Gastroesophageal sphincter (tissue), 3 donors: Measurements from ENCODE around the gene RANBP3.

Experiments used
- POLR2A ChIP-seq, 2 donors: fragments of 450-650 bp; IDR thresholded peaks; one replicate each; pipeline ENCODE4 v1.6.1; 2017; ENCODE audit warnings: antibody characterized with exemption in 2 of 2, mild to moderate bottlenecking in 2 of 2, moderate library complexity in 1 of 2
- POLR2AphosphoS5 ChIP-seq: sonication (generic); formaldehyde crosslinking; IDR thresholded peaks from one replicate; pipeline ENCODE4 v1.6.1; 2017; ENCODE audit warnings: antibody characterized with exemption
- TF ChIP-seq, protein P1 (sequence below), 4 experiments: fragments of 200-600 bp in 2 of 4; fragments of 450-650 bp in 2 of 4; sonication (generic) in 1 of 4; IDR thresholded peaks; one replicate each; pipeline ENCODE4 v1.5.1; 2017 to 2019; ENCODE audit warnings: antibody characterized with exemption in 4 of 4, mild to moderate bottlenecking in 2 of 4, moderate library complexity in 2 of 4

DNA sequence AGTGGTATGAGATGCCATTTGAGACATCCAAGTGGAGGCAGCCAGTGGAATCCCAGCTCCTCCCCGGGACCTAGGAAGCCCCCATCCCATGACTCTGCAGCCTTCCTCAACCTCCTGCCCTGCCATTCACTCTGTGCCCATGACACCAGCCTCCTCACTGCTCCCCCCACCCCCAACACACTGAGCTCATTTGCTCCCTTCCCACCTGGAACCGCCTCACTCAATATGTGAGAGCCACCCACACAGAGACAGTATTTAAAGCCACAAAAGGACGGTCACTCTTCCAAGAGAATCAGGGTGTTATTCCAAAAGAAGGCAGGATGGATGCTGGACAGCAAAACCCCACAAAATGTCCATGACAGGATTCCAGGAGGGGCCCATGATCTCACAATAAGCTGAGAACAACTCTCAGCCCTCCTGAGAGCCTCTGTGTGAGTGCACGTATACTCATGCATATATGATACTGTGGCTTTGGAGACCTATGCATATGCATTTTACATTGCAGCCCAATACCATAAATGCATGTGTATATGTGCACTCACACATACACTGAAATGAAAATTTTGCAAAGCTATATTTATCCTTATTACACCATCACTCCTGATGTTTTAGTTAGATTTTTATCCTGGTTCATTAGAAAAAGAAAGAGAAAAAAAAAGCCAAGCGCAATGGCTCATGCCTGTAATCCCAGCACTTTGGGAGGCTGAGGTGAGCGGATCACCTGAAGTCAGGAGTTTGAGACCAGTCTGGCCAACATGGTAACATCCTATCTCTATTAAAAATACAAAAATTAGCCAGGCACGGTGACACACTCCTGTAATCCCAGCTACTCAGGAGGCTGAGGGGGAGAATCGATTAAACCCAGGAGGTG lies 10.8 kb upstream of the RANBP3 start:
- TF ChIP-seq, protein P1, sequence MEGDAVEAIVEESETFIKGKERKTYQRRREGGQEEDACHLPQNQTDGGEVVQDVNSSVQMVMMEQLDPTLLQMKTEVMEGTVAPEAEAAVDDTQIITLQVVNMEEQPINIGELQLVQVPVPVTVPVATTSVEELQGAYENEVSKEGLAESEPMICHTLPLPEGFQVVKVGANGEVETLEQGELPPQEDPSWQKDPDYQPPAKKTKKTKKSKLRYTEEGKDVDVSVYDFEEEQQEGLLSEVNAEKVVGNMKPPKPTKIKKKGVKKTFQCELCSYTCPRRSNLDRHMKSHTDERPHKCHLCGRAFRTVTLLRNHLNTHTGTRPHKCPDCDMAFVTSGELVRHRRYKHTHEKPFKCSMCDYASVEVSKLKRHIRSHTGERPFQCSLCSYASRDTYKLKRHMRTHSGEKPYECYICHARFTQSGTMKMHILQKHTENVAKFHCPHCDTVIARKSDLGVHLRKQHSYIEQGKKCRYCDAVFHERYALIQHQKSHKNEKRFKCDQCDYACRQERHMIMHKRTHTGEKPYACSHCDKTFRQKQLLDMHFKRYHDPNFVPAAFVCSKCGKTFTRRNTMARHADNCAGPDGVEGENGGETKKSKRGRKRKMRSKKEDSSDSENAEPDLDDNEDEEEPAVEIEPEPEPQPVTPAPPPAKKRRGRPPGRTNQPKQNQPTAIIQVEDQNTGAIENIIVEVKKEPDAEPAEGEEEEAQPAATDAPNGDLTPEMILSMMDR (IDR thresholded peaks at IDR 0.05) = no peak
- TF ChIP-seq POLR2A (IDR thresholded peaks at IDR 0.05) (no peak), POLR2AphosphoS5 (no peak)
